Head of caudate nucleus (tissue), 42 donors: ENCODE data around the gene CXCL8.
A peak's percentile ranks its signal among the peaks of the same experiment; 100 is the strongest.

Source experiments
- DNase-seq, 42 donors: peaks; one replicate each; pipeline versions ENCODE4 v3.0.0 to v3.0.0-alpha.2; 2020 to 2021; ENCODE audit warnings: mixed read lengths in 7 of 42
- intact Hi-C: fragments of 100-400 bp; cut with DNase I; formaldehyde crosslinking; loops from one replicate; pipeline ENCODE4 v1.15.0; 2022

The CXCL8 gene

GRCh38 chr4:73714647-73715046 is 25.7 kb upstream of the CXCL8 start:
- no peak for DNase-seq
- intact Hi-C loops, result no loop called here

- no peak for DNase-seq
- intact Hi-C loops, result no loop called here
Observed at GRCh38 chr4:73715659-73716058, 24.7 kb upstream of the CXCL8 start.

GRCh38 chr4:73718375-73719373 is 21.7 kb upstream of the CXCL8 start:
- intact Hi-C loops, result no loop called here
- no peak for DNase-seq

GRCh38 chr4:73721435-73721834 is 18.9 kb upstream of the CXCL8 start:
- no peak for DNase-seq
- intact Hi-C loops, result no loop called here

DNA sequence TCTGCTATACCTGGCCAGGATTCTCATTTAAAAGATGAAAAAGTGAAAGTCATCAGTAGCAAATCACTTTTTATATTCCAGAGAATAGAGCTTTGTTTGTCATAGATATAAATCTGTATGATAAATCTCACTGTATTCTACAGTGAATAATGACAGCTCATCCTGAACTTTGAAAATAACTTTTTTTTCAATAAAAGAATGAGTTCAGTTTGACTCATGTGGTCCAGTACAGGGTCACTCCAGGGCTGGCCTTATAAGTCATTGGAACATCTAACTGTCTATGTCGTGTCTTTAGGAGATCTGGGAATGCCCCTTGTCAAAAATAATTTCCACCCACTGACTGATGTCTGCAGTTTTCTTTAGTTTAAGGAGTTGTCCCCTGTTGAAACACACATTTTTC is 18.5 kb upstream of the CXCL8 start:
- no peak for DNase-seq
- intact Hi-C loops, result no loop called here

DNA sequence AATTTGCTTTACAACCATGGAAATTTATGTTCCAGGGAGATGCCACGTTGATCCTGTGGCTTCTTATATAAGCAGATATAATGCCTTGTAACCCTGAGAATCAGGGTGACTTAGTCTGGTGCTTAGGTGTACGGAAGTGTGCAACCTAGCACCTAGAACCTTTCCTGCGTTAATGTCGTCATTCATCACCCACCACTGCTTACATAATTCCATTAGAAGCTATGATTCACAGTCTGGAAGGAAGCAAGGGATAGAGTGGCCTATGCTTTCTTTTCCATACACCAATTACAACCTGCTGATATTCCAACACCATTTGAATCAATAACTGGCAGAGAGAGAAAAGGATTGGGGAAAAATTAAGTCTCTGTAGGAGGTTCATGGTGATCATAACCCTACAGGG is 17.3 kb upstream of the CXCL8 start:
- DNase-seq, result no peak
- intact Hi-C loops, result no loop called here

DNA sequence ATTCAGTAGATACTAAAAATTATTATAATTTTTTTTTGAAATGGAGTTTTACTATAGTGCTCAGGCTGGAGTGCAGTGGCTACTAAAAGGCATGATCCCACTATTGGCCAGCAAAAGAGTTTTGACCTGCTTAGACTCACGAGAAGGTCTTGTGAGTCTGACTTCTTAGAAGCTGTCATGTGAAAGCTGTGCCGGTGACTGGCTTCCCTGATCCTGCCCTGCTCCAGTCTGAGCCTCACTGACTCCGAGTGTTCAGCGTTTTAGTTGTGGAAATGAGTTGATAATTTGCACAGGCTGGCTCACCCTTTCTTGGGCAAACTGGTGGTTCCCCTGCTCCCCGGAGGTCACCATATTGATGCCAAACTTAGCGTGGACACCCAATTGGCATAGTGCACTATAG is 16.4 kb upstream of the CXCL8 start:
- intact Hi-C loops, result no loop called here
- no peak for DNase-seq

- intact Hi-C loops, result no loop called here
- DNase-seq, result no peak
Observed at GRCh38 chr4:73725510-73725909, 14.9 kb upstream of the CXCL8 start.

GRCh38 chr4:73725985-73726384 is 14.4 kb upstream of the CXCL8 start:
- no peak for DNase-seq
- intact Hi-C loops, result no loop called here

DNA sequence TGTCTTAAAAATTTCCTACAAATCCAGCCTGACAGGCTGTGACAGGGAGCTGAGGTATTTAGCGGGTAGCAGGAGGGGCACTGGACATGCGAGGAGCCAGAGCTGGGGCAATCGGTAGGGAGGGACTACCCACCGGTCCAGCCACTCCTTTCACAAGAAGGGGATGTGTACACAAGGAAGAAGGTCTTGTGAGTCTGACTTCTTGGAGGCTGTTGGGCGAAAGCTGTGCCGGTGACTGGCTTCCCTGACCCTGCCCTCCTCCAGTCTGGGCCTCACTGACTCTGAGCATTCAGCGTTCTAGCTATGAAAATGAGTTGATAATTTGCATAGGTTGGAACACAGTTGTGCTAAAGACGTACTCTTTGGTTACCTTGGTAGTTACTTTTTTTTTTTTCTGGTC is 12.7 kb upstream of the CXCL8 start:
- intact Hi-C loops, result no loop called here
- no peak for DNase-seq

- no peak for DNase-seq
- intact Hi-C loops, result no loop called here
Observed at GRCh38 chr4:73728091-73728741, 12.2 kb upstream of the CXCL8 start.

DNA sequence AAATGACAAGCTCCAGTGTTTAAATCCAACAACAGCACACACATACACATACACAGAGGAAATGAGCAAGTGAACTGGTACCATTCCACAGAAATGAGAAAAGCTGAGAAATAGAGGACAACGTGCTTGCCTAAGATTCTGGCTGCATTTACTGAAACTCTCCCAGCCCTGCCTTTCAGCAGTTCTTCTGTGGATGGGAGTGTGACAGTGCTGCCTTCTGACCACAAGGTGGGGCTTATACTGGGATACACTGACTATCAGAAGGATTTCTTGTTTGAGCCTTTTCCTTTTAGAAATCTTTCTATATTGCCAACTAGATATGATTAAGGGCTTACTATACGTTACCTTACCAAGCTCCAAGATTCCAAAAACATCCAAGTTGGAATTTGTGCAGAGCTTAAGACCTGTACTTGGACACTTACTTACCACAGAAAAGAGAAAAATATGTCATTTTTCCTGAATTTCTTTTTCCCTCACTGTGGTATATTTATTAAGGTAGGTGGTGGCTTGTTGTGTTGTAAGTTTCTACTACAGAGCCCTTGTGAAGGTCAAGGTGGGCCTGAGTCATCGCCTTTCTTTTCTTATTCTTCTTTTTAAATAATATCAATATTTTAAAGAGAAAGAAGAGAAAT is 10.7 kb upstream of the CXCL8 start:
- intact Hi-C loops, result loop anchor here (10.0 kb wide), 1 partner anchor 405 kb away; no protein-coding TSS in a partner anchor
- peak; percentile 18 to 85 (median 64) for DNase-seq

- intact Hi-C loops, result loop anchor here (10.0 kb wide), 1 partner anchor 405 kb away; no protein-coding TSS in a partner anchor
- DNase-seq, result no peak
Observed at GRCh38 chr4:73730292-73730691, 10.1 kb upstream of the CXCL8 start.

GRCh38 chr4:73730867-73731266 is 9.5 kb upstream of the CXCL8 start:
- no peak for DNase-seq
- intact Hi-C loops, result loop anchor here (10.0 kb wide), 1 partner anchor 404 kb away; no protein-coding TSS in a partner anchor

DNA sequence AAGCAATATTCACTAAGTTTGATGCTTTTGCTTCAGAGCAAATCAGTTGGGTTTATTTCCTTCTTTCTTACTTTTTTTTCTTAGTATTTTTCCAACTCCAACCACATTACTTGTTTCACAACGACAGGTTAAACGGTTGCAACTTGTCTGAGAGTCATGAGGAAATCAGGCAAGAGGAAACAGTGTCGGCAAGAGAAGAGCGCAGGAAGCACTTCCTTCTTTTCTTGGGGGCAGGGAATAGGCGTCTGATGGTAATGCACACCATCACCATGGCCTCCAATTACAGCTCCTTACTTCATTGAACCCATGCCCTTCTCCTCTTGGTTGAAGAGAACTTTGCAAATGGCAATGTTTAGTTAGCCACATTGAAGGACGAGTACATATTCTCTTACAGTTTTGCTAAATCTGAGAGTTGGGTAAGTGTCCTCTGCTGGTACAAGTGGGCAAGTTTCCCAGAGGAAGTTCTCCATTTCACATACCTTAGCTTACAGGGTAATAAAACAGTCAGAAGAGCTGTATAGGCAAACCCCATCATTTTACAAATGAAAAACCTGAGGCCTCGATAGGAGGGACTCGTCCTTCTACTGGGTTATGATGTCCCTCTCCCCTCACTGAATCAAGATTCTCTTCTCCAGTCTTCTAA is 8.3 kb upstream of the CXCL8 start:
- DNase-seq, result peak in 5 of 42 donors; percentile 4 to 10 (median 7)
- intact Hi-C loops, result loop anchor here (10.0 kb wide), 1 partner anchor 403 kb away; no protein-coding TSS in a partner anchor

GRCh38 chr4:73732759-73733431 is 7.5 kb upstream of the CXCL8 start:
- no peak for DNase-seq
- intact Hi-C loops, result loop anchor here (10.0 kb wide), 1 partner anchor 402 kb away; no protein-coding TSS in a partner anchor

- intact Hi-C loops, result loop anchor here (10.0 kb wide), 1 partner anchor 400 kb away; no protein-coding TSS in a partner anchor
- DNase-seq, result no peak
Observed at GRCh38 chr4:73734530-73735001, 5.8 kb upstream of the CXCL8 start.

GRCh38 chr4:73735231-73735630 is 5.1 kb upstream of the CXCL8 start:
- intact Hi-C loops, result loop anchor here (10.0 kb wide), 1 partner anchor 400 kb away; no protein-coding TSS in a partner anchor
- DNase-seq, result no peak
